H1 (cell line): ENCODE results near the gene ATP9B. TPM values are rescaled to one million over a fixed set of nuclear protein-coding genes. Genes with fewer than 3 reads are reported as not detected.

ENCODE experiments used
- CTCF ChIA-PET: fragments of 300-600 bp; sonication (Branson Sonifier 250); formaldehyde crosslinking; loops from one replicate; lab custom pipeline; 2021; ENCODE audit not compliant: partially characterized antibody; lab: Charles Lee
- POLR2A ChIA-PET: fragments of 300-600 bp; sonication (Branson Sonifier 250); formaldehyde crosslinking; loops from one replicate; lab custom pipeline; 2021; ENCODE audit warnings: inconsistent platforms; ENCODE audit not compliant: partially characterized antibody; lab: Charles Lee
- DNase-seq, 2 experiments: peaks; one replicate each; pipeline versions ENCODE4 v3.0.0 to v3.0.0-alpha.2; 2010 to 2022; ENCODE audit warnings: low spot score in 2 of 2, low read depth in 1 of 2, mixed read lengths in 1 of 2
- FAIRE-seq: peaks from 2 replicates; lab custom pipeline; 2011; peaks lifted over from hg19 to GRCh38; lab: Jason Lieb, UNC
- H2AFZ ChIP-seq: 2 replicates; pipeline ENCODE4 v1.8.1; 2012; ENCODE audit warnings: low read length, inconsistent platforms
- H2AK5ac ChIP-seq: 2 replicates; pipeline ENCODE4 v1.6.1; 2013; ENCODE audit warnings: low read depth, low read length
- H2BK120ac ChIP-seq: replicated peaks from 2 replicates; pipeline ENCODE3; 2013; ENCODE audit warnings: low read depth, low read length, inconsistent platforms
- H2BK12ac ChIP-seq: 2 replicates; pipeline ENCODE4 v1.6.1; 2013; ENCODE audit warnings: low read depth, low read length
- H2BK15ac ChIP-seq: 2 replicates; pipeline ENCODE4 v1.6.1; 2013; ENCODE audit warnings: low read length
- H2BK20ac ChIP-seq: 2 replicates; pipeline ENCODE4 v1.6.1; 2013; ENCODE audit warnings: low read length
- H2BK5ac ChIP-seq: 2 replicates; pipeline ENCODE4 v1.6.1; 2013; ENCODE audit warnings: low read depth, low read length
- H3K14ac ChIP-seq: 2 replicates; pipeline ENCODE4 v1.6.1; 2013; ENCODE audit warnings: inconsistent platforms; ENCODE audit not compliant: insufficient read length
- H3K18ac ChIP-seq: 2 replicates; pipeline ENCODE4 v1.6.1; 2013; ENCODE audit warnings: low read length; ENCODE audit errors: extremely low read depth
- H3K23ac ChIP-seq: 2 replicates; pipeline ENCODE4 v1.6.1; 2013; ENCODE audit warnings: inconsistent platforms; ENCODE audit not compliant: insufficient read length
- H3K23me2 ChIP-seq: 2 replicates; pipeline ENCODE4 v1.6.1; 2013; ENCODE audit warnings: low read depth, low read length
- H3K27ac ChIP-seq: 2 replicates; pipeline ENCODE4 v1.6.1; 2011; ENCODE audit warnings: low read depth, low read length, inconsistent platforms
- H3K27me3 ChIP-seq, 4 experiments: replicated peaks in 1 of 4; 1 replicate in 1 of 4; 2 replicates in 3 of 4; pipeline versions ENCODE4 v1.6.1 to v1.8.1; 2011 to 2013; ENCODE audit warnings: low read length in 3 of 4, mild to moderate bottlenecking in 3 of 4, inconsistent platforms in 2 of 4, mixed read lengths in 2 of 4, moderate library complexity in 1 of 4; ENCODE audit not compliant: control insufficient read depth in 3 of 4, insufficient read depth in 3 of 4; ENCODE audit errors: extremely low read depth in 1 of 4
- H3K36me3 ChIP-seq, 4 experiments: 2 replicates each; pipeline versions ENCODE4 v1.6.1 to v1.8.1; 2011 to 2013; ENCODE audit warnings: mild to moderate bottlenecking in 4 of 4, low read length in 3 of 4, moderate library complexity in 2 of 4, control low read depth in 1 of 4, inconsistent platforms in 1 of 4; ENCODE audit not compliant: insufficient read depth in 4 of 4, control insufficient read depth in 2 of 4
- H3K4ac ChIP-seq: replicated peaks from 2 replicates; pipeline ENCODE3; 2013; ENCODE audit warnings: low read length, low read depth, mixed read lengths, inconsistent platforms; ENCODE audit not compliant: insufficient read length
- H3K4me1 ChIP-seq, 4 experiments: replicated peaks in 1 of 4; 1 replicate in 1 of 4; 2 replicates in 3 of 4; pipeline versions ENCODE4 v1.6.1 to v1.8.1; 2011 to 2013; ENCODE audit warnings: low read length in 3 of 4, inconsistent platforms in 2 of 4, mixed read lengths in 1 of 4; ENCODE audit not compliant: insufficient read depth in 4 of 4, control insufficient read depth in 3 of 4
- H3K4me2 ChIP-seq, 2 experiments: 2 replicates each; pipeline versions ENCODE4 v1.6.1 to v1.8.1; 2011 to 2013; ENCODE audit warnings: low read depth in 2 of 2, low read length in 2 of 2, control low read depth in 1 of 2, inconsistent platforms in 1 of 2, mild to moderate bottlenecking in 1 of 2; ENCODE audit not compliant: insufficient read depth in 1 of 2
- H3K4me3 ChIP-seq, 4 experiments: fragments of 200-600, 300-600 bp in 1 of 4; sonication (generic), shearing (Covaris generic), sonication (Bioruptor Twin) in 1 of 4; 2 replicates each; pipeline versions ENCODE4 v1.5.1 to v1.8.1; 2011 to 2016; ENCODE audit warnings: low read length in 4 of 4, low read depth in 3 of 4, control low read depth in 2 of 4, inconsistent platforms in 2 of 4, mild to moderate bottlenecking in 2 of 4, mixed read lengths in 1 of 4, moderate library complexity in 1 of 4; ENCODE audit not compliant: insufficient read depth in 2 of 4; ENCODE audit errors: extremely low read depth in 1 of 4
- H3K56ac ChIP-seq: replicated peaks from 2 replicates; pipeline ENCODE3; 2013; ENCODE audit warnings: low read depth, mild to moderate bottlenecking, mixed read lengths, low read length, inconsistent platforms; ENCODE audit not compliant: insufficient read length
- H3K79me1 ChIP-seq: 2 replicates; pipeline ENCODE4 v1.6.1; 2013; ENCODE audit warnings: low read depth, low read length, control low read depth
- H3K79me2 ChIP-seq, 2 experiments: 2 replicates each; pipeline versions ENCODE4 v1.6.1 to v1.8.1; 2012 to 2013; ENCODE audit warnings: low read length in 2 of 2, mild to moderate bottlenecking in 2 of 2, inconsistent platforms in 1 of 2; ENCODE audit not compliant: insufficient read depth in 2 of 2, control insufficient read depth in 1 of 2
- H3K9ac ChIP-seq, 4 experiments: replicated peaks in 1 of 4; 1 replicate in 1 of 4; 2 replicates in 3 of 4; pipeline versions ENCODE4 v1.6.1 to v1.8.1; 2011 to 2013; ENCODE audit warnings: low read depth in 3 of 4, low read length in 3 of 4, control low read depth in 2 of 4, mild to moderate bottlenecking in 2 of 4, moderate library complexity in 2 of 4, inconsistent platforms in 1 of 4; ENCODE audit errors: extremely low read depth in 1 of 4
- H3K9me3 ChIP-seq, 2 experiments: 2 replicates each; pipeline versions ENCODE4 v1.6.1 to v1.8.1; 2012 to 2013; ENCODE audit warnings: mild to moderate bottlenecking in 2 of 2, moderate library complexity in 2 of 2, control low read depth in 1 of 2, inconsistent platforms in 1 of 2, low read depth in 1 of 2, low read length in 1 of 2, mixed read lengths in 1 of 2; ENCODE audit not compliant: insufficient read depth in 2 of 2
- H4K20me1 ChIP-seq, 2 experiments: replicated peaks in 1 of 2; 2 replicates each; pipeline versions ENCODE3 to v1.8.1; 2011 to 2013; ENCODE audit warnings: inconsistent platforms in 2 of 2, low read length in 2 of 2, mild to moderate bottlenecking in 1 of 2; ENCODE audit not compliant: insufficient read depth in 2 of 2, control insufficient read depth in 1 of 2
- H4K5ac ChIP-seq: 2 replicates; pipeline ENCODE4 v1.6.1; 2013; ENCODE audit warnings: low read length, low read depth, mixed read lengths, inconsistent platforms; ENCODE audit not compliant: insufficient read length
- H4K8ac ChIP-seq: 2 replicates; pipeline ENCODE4 v1.8.0; 2013; ENCODE audit warnings: mild to moderate bottlenecking, moderate library complexity, low read length, inconsistent platforms; ENCODE audit not compliant: insufficient read depth; ENCODE audit errors: extremely low read depth
- H4K91ac ChIP-seq: replicated peaks from 2 replicates; pipeline ENCODE3; 2013; ENCODE audit warnings: low read length, mixed read lengths, inconsistent platforms; ENCODE audit not compliant: insufficient read length
- BACH1 ChIP-seq: IDR thresholded peaks from 2 replicates; pipeline ENCODE4 v1.6.1; 2012; ENCODE audit warnings: low read length, improper control_type of control experiment
- BRCA1 ChIP-seq: IDR thresholded peaks from 2 replicates; pipeline ENCODE4 v1.6.1; 2012; ENCODE audit warnings: low read depth, low read length, improper control_type of control experiment
- CBX8 ChIP-seq: fragments of 300-800, 300-1000 bp; sonication (generic); IDR thresholded peaks from 2 replicates; pipeline ENCODE4 v1.7.1; 2016; ENCODE audit warnings: low read depth, low read length, borderline replicate concordance
- CHD1 ChIP-seq: IDR thresholded peaks from 2 replicates; pipeline ENCODE4 v1.6.1; 2012; ENCODE audit warnings: low read depth, low read length, improper control_type of control experiment
- HDAC2 ChIP-seq, 2 experiments: fragments of 300-600 bp in 1 of 2; sonication (generic) in 1 of 2; IDR thresholded peaks; 2 replicates each; pipeline ENCODE4 v1.6.1; 2011 to 2012; ENCODE audit warnings: low read depth in 2 of 2, low read length in 2 of 2, mild to moderate bottlenecking in 2 of 2, moderate library complexity in 2 of 2, borderline replicate concordance in 1 of 2, inconsistent platforms in 1 of 2
- SIN3A ChIP-seq, 2 experiments: IDR thresholded peaks in 1 of 2; conservative IDR thresholded peaks in 1 of 2; 2 replicates each; pipeline ENCODE4 v1.6.1; 2011 to 2012; ENCODE audit warnings: low read length in 2 of 2, improper control_type of control experiment in 1 of 2, low read depth in 1 of 2, mild to moderate bottlenecking in 1 of 2
- SP2 ChIP-seq: IDR thresholded peaks from 2 replicates; pipeline ENCODE4 v1.6.1; 2012; ENCODE audit warnings: mild to moderate bottlenecking, low read length, inconsistent platforms
- SP4 ChIP-seq: IDR thresholded peaks from 2 replicates; pipeline ENCODE4 v1.6.1; 2012; ENCODE audit warnings: low read length, inconsistent platforms
- SRF ChIP-seq: IDR thresholded peaks from 2 replicates; pipeline ENCODE4 v1.6.1; 2011; ENCODE audit warnings: mild to moderate bottlenecking, low read depth, low read length, moderate library complexity
- YY1 ChIP-seq: IDR thresholded peaks from 2 replicates; pipeline ENCODE4 v1.6.1; 2011; ENCODE audit warnings: low read depth, mild to moderate bottlenecking, low read length
- WGBS, 2 experiments: shearing (Covaris generic) in 1 of 2; methylation state at CpG; one replicate each; pipeline versions ENCODE4 v1.1.6 to v1.1.7; 2013 to 2015; ENCODE audit warnings: low lambda C conversion rate in 2 of 2, mixed read lengths in 2 of 2, inconsistent platforms in 1 of 2, low coverage in 1 of 2, missing lambda C conversion rate in 1 of 2; ENCODE audit not compliant: insufficient replicate concordance in 2 of 2, insufficient coverage in 1 of 2, insufficient read length in 1 of 2; ENCODE audit errors: extremely low coverage in 1 of 2, missing lambda C conversion rate in 1 of 2; 5-methylcytosine and 5-hydroxymethylcytosine counted together
- polyA plus RNA-seq, 7 experiments: library from polyadenylated mRNA; depleted of rRNA in 3 of 7; stranded (reverse) in 5 of 7; unstranded in 2 of 7; fragments of >200 nt in 5 of 7; fragments of 200-250 nt in 2 of 7; gene quantifications; 1 replicate in 5 of 7; 2 replicates in 1 of 7; 4 replicates in 1 of 7; pipeline versions ENCODE4 v1.2.1 to v1.2.3, GENCODE V29; 2011 to 2013; ENCODE audit warnings: missing spikeins in 2 of 7, mixed read lengths in 2 of 7
- total RNA-seq: library from RNA; stranded (reverse); fragmentation: NEBNext Ultra II Directional; extraction: Animal tissue kit (Norgen Biotek cat#: 25700); gene quantifications from 2 replicates; pipeline ENCODE4 v1.2.1, GENCODE V29; 2021

The ATP9B gene
- total and polyA plus RNA-seq, 2 of the 8 experiments (the other 6 are each of a cell fraction or from before 2014, with no cell fraction given) = 15.1 to 21.7 TPM

DNA sequence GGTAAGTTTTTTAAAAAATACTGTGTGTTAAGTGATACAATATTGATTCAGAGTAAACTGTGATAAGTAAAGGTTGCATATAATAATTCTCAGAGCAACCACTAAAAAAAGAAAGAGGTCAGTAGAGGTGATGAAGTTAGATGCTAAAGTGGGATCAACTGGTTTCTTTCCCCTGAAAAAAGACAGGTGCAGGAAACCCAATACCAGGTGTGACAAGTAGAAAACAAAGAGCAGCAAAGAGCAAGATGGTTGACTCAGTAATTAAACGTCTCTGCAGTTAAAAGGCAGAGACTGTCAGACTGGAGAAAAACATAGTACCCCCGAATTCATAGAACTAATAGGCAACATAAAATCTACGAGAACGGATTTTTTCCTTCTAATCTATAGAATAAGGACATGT lies 128.3 kb downstream of the ATP9B start:
- Histone ChIP-seq H2AK5ac (no peak overlapping the region), H4K91ac (no peak overlapping the region), H4K8ac (no peak overlapping the region), H2AFZ (no peak overlapping the region), H2BK5ac (no peak overlapping the region), H3K14ac (no peak overlapping the region), H2BK12ac (no peak overlapping the region), H3K23ac (no peak overlapping the region), H3K79me1 (no peaks in the 10 kb centered on the region), H3K9me3 (peaks cover 0 to 3% of the 10 kb centered on the region in 2 experiments; a peak in 2 of 4 replicates), H3K18ac (no peak overlapping the region), H3K79me2 (no peaks in the 10 kb centered on the region), H3K9ac (no peak overlapping the region), H3K56ac (no peak overlapping the region), H3K36me3 (peaks cover 0 to 3% (median 0%) of the 10 kb centered on the region in 4 experiments; a peak in 1 of 8 replicates), H3K27me3 (no peaks in the 10 kb centered on the region), H3K4ac (no peak overlapping the region), H3K4me3 (no peak overlapping the region), H2BK20ac (no peak overlapping the region), H3K27ac (no peak overlapping the region), H2BK120ac (no peak overlapping the region), H3K23me2 (no peaks in the 10 kb centered on the region; the same call in 1 of the 2 replicates), H2BK15ac (no peak overlapping the region), H4K20me1 (peaks cover 0 to 2% of the 10 kb centered on the region in 2 experiments), H4K5ac (no peak overlapping the region), H3K4me1 (no peaks in the 10 kb centered on the region), H3K4me2 (no peak overlapping the region)
- WGBS, 2 experiments = 89% methylated on average over 4 of the region's 4 CpGs; no CpG with 5 or more reads in 1 of the 2 experiments
- TF ChIP-seq YY1 (no peak), SP2 (no peak), CBX8 (no peak), CHD1 (no peak), HDAC2 (IDR thresholded peaks at IDR 0.05; ENCODE audit: borderline replicate concordance in 1 of 2, low read depth in 2 of 2, low read length in 2 of 2) (no peak), BRCA1 (no peak), SP4 (no peak), SIN3A (conservative IDR thresholded peaks at IDR 0.05 in 1 of 2, IDR thresholded peaks at IDR 0.05 in 1 of 2; ENCODE audit: low read depth in 1 of 2, low read length in 2 of 2) (no peak), SRF (no peak), BACH1 (no peak)
- CTCF ChIA-PET = no interaction called here
- DNase-seq (no peak), FAIRE-seq (no peak)
- POLR2A ChIA-PET = no interaction called here
